NOMO-1 (cell line): ENCODE measurements around the gene ATP13A2.

ENCODE experiments used
- DNase-seq, 2 experiments: peaks; one replicate each; lab custom pipeline; 2025; ENCODE audit not compliant: unreplicated experiment in 2 of 2; lab: John Stamatoyannopoulos, UW

Gene ATP13A2

GRCh38 chr1:17004466-17005364, 7.0 kb downstream of the ATP13A2 start:
- no peak for DNase-seq

GRCh38 chr1:17002524-17002902, 9.2 kb downstream of the ATP13A2 start:
- DNase-seq = no peak

GRCh38 chr1:17001760-17002523, 9.8 kb downstream of the ATP13A2 start:
- no peak for DNase-seq

- no peak for DNase-seq
Measured at GRCh38 chr1:16999863-17000262, 11.9 kb downstream of the ATP13A2 start.

GRCh38 chr1:16998589-16998988, 13.1 kb downstream of the ATP13A2 start:
- no peak for DNase-seq

GRCh38 chr1:16996845-16997244, 14.9 kb downstream of the ATP13A2 start:
- DNase-seq = no peak

- no peak for DNase-seq
Measured at GRCh38 chr1:16993521-16994038, 18.1 kb downstream of the ATP13A2 start.

- DNase-seq = no peak
Measured at GRCh38 chr1:16992675-16993074, 19.1 kb downstream of the ATP13A2 start.

GRCh38 chr1:16992102-16992501, 19.6 kb downstream of the ATP13A2 start:
- no peak for DNase-seq

- no peak for DNase-seq
Measured at GRCh38 chr1:16991571-16991970, 20.2 kb downstream of the ATP13A2 start.

- no peak for DNase-seq
Measured at GRCh38 chr1:16989676-16990391, 21.9 kb downstream of the ATP13A2 start.

GRCh38 chr1:16988210-16988609, 23.5 kb downstream of the ATP13A2 start:
- no peak for DNase-seq

GRCh38 chr1:16986962-16987361, 24.8 kb downstream of the ATP13A2 start:
- DNase-seq = no peak

- DNase-seq = no peak
Measured at GRCh38 chr1:16986560-16986959, 25.2 kb downstream of the ATP13A2 start.

GRCh38 chr1:16986113-16986512, 25.6 kb downstream of the ATP13A2 start:
- DNase-seq = no peak

- DNase-seq = no peak
Measured at GRCh38 chr1:16984717-16985116, 27.0 kb downstream of the ATP13A2 start.

- DNase-seq = no peak
Measured at GRCh38 chr1:16983649-16984048, 28.1 kb downstream of the ATP13A2 start.

GRCh38 chr1:16982902-16983301, 28.8 kb downstream of the ATP13A2 start:
- no peak for DNase-seq

- no peak for DNase-seq
Measured at GRCh38 chr1:16981269-16981849, 30.4 kb downstream of the ATP13A2 start.

- no peak for DNase-seq
Measured at GRCh38 chr1:16980473-16981268, 31.1 kb downstream of the ATP13A2 start, which contains the start of gene MFAP2. TSS of gene MFAP2 (minus strand) at chr1:16980620. CDS start at chr1:16978273, 2,347 bp downstream.
